Mammary epithelial cell (primary cell): ENCODE measurements around the gene KLC3.

Experiments used
- EZH2 ChIP-seq: IDR thresholded peaks from 2 replicates; pipeline ENCODE4 v1.6.1; 2012; ENCODE audit warnings: low read length, inconsistent platforms, borderline replicate concordance
- TF ChIP-seq, protein P1 (sequence below), 2 donors: IDR thresholded peaks in 1 of 2; conservative IDR thresholded peaks in 1 of 2; 2 replicates each; pipeline ENCODE4 v1.5.1; 2011 to 2012; ENCODE audit warnings: inconsistent platforms in 2 of 2, low read length in 2 of 2, mild to moderate bottlenecking in 2 of 2, control low read depth in 1 of 2, low read depth in 1 of 2; ENCODE audit not compliant: insufficient read depth in 1 of 2; ENCODE audit errors: extremely low read depth in 1 of 2

DNA sequence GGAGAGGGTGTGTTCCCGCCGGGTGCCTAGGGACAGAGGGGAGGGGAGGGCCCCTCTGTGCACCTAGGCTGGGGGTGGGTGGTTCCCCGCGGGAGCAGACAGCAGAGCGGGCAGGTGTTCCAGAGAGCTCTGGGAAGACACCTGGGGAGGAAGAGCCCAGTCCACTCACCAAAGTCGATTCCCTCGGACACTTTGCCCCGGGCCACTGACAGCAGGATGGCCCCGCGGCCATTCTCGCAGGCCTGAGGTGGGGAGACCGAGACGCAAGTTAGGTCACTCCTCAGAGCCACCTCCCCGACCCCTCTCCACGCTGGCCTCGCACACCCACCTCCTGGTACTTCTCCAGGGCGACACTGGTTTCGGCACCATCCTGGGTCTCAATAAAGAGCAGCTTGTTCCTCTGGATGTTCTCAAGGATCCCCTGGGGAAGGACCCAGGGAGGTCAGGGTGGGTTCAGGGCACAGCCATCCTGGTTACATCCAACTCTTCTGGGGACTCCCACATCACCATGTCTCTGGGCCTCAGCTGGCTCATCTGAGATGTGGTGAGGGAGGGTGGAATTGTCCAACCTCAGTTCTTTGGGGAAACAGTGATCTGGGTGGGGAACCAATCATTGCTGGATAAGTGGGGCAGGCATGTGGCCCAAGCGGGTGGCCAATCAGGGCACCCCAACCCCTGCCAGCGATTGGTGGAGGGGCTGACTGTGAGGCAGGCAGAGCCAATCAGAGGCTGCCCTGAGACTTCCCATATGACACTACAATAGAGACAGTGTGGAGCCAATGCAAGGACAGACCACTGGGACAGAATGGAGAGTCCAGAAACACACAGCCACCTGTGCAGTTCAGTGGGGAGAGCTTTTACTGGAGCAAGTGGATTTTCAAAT is 12.6 kb downstream of the KLC3 start:
- TF ChIP-seq, protein P1, sequence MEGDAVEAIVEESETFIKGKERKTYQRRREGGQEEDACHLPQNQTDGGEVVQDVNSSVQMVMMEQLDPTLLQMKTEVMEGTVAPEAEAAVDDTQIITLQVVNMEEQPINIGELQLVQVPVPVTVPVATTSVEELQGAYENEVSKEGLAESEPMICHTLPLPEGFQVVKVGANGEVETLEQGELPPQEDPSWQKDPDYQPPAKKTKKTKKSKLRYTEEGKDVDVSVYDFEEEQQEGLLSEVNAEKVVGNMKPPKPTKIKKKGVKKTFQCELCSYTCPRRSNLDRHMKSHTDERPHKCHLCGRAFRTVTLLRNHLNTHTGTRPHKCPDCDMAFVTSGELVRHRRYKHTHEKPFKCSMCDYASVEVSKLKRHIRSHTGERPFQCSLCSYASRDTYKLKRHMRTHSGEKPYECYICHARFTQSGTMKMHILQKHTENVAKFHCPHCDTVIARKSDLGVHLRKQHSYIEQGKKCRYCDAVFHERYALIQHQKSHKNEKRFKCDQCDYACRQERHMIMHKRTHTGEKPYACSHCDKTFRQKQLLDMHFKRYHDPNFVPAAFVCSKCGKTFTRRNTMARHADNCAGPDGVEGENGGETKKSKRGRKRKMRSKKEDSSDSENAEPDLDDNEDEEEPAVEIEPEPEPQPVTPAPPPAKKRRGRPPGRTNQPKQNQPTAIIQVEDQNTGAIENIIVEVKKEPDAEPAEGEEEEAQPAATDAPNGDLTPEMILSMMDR (conservative IDR thresholded peaks at IDR 0.05 in 1 of 2, IDR thresholded peaks at IDR 0.05 in 1 of 2; ENCODE audit: extremely low read depth in 1 of 2, insufficient read depth in 1 of 2, low read depth in 1 of 2, low read length in 2 of 2), result no peak
- TF ChIP-seq EZH2, result no peak
